GM19468 (cell line): ENCODE data around the gene ABHD12.

Experiments
- ATAC-seq: cut with Tn5 transposase; IDR thresholded peaks from one replicate; pipeline ENCODE4 v1.9.1; 2021; ENCODE audit warnings: mild to moderate bottlenecking, moderate library complexity, moderate number of reproducible peaks; ENCODE audit not compliant: unreplicated experiment; ENCODE audit errors: extremely low read depth

The ABHD12 gene

DNA sequence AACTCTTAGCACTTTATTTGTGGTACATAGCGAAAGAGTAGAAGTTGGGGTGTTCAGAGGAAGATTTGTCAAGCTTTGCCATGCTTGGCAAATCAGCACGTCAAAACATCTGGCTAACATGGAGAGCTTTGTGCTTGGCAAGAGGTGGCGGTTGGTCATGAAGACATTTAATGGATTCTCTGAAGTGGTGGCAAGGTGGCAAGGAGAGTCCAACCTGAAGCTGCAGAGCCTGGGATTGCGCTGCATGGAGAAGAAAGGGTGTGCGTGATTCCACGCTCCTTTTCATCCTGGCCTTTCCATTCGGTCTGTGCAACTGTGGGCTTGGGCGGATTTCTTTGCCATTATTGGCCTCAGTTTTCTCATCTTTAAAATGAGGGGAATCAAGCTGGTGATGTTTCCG lies 139.6 kb downstream of the ABHD12 start:
- no peak for ATAC-seq

- no peak for ATAC-seq
These were observed 140.1 kb downstream of the ABHD12 start for GRCh38 chr20:25250508-25250907.
